Left ventricle myocardium inferior (tissue), 1 donor: ENCODE measurements around the gene TMEM175. TPM values are rescaled to one million over a fixed set of nuclear protein-coding genes. Genes with fewer than 3 reads are reported as not detected.
"Not testable (repeated sequence)": the region's sequence is repeated elsewhere in the genome, so short reads cannot be mapped to it uniquely, and the experiment has no call there.

Experiments used
- DNase-seq: peaks from one replicate; pipeline ENCODE4 v3.0.0-alpha.2; 2020
- H3K27ac ChIP-seq: fragments of 200-600 bp; replicated peaks from 2 replicates; pipeline ENCODE4 v1.8.0; 2021
- H3K27me3 ChIP-seq: fragments of 200-600 bp; 2 replicates; pipeline ENCODE4 v1.8.0; 2021; ENCODE audit warnings: low read depth
- H3K36me3 ChIP-seq: fragments of 200-600 bp; 2 replicates; pipeline ENCODE4 v1.8.0; 2021
- H3K4me1 ChIP-seq: fragments of 200-600 bp; 2 replicates; pipeline ENCODE4 v1.8.0; 2021
- H3K4me3 ChIP-seq: fragments of 200-600 bp; 2 replicates; pipeline ENCODE4 v1.8.0; 2021; ENCODE audit warnings: mild to moderate bottlenecking, moderate library complexity
- H3K9me3 ChIP-seq: fragments of 200-600 bp; replicated peaks from 2 replicates; pipeline ENCODE4 v1.8.0; 2021
- CTCF ChIP-seq: fragments of 200-600 bp; IDR thresholded peaks from 2 replicates; pipeline ENCODE4 v1.8.0; 2021; ENCODE audit warnings: antibody characterized with exemption, mild to moderate bottlenecking, borderline replicate concordance
- intact Hi-C: fragments of 100-400 bp; cut with micrococcal nuclease; formaldehyde crosslinking; loops from one replicate; pipeline ENCODE4 v1.11.0; 2022
- total RNA-seq: library from RNA; stranded (reverse); fragmentation: NEBNext Ultra II Directional; extraction: Animal tissue kit (Norgen Biotek cat#: 25700); gene quantifications from one replicate; pipeline ENCODE4 v1.2.1, GENCODE V29; 2021
- donor health status: DM: no; HTN: yes; CAD: no; lungs with severe emphysema.

TMEM175 gene
- total RNA-seq, 1 donor from 2014 or later, result 20.3 TPM

GRCh38 chr4:974668-975067 is 42.4 kb downstream of the TMEM175 start:
- DNase-seq, result no peak

GRCh38 chr4:976016-976415 is 43.8 kb downstream of the TMEM175 start:
- not testable (repeated sequence) for H3K36me3 ChIP-seq

More at GRCh38 chr4:974668-975067, 42.4 kb downstream of the TMEM175 start:
- no peak for TF ChIP-seq CTCF
- intact Hi-C loops, result no loop called here
- no peaks in the 10 kb centered on the region for H3K9me3 ChIP-seq
- no peak overlapping the region for H3K27ac ChIP-seq
- no peak overlapping the region for H3K4me3 ChIP-seq
- no peaks in the 10 kb centered on the region for H3K27me3 ChIP-seq
- peaks cover 29% of the 10 kb centered on the region for H3K4me1 ChIP-seq
- no peaks in the 10 kb centered on the region for H3K36me3 ChIP-seq

GRCh38 chr4:978957-979701 is 46.9 kb downstream of the TMEM175 start:
- H3K9me3 ChIP-seq, result no peaks in the 10 kb centered on the region

More at GRCh38 chr4:976016-976415, 43.8 kb downstream of the TMEM175 start:
- H3K27ac ChIP-seq, DNase-seq, H3K27me3 ChIP-seq, H3K4me3 ChIP-seq, H3K9me3 ChIP-seq, intact Hi-C loops: not testable (repeated sequence)
- H3K4me1 ChIP-seq, result peaks cover 27% of the 10 kb centered on the region

GRCh38 chr4:982291-982690 is 50.0 kb downstream of the TMEM175 start:
- Histone ChIP-seq H3K27ac (no peak overlapping the region), H3K36me3 (no peaks in the 10 kb centered on the region), H3K4me3 (no peak overlapping the region), H3K4me1 (peaks cover 26% of the 10 kb centered on the region), H3K27me3 (no peaks in the 10 kb centered on the region), H3K9me3 (no peaks in the 10 kb centered on the region)
- intact Hi-C loops, result no loop called here
- no peak for TF ChIP-seq CTCF
- no peak for DNase-seq

More at GRCh38 chr4:978957-979701, 46.9 kb downstream of the TMEM175 start:
- no peak overlapping the region for H3K4me3 ChIP-seq
- intact Hi-C loops, result no loop called here
- H3K4me1 ChIP-seq, result peaks cover under 1% of the 10 kb centered on the region
- H3K27ac ChIP-seq, result no peak overlapping the region
- DNase-seq, result no peak
- H3K27me3 ChIP-seq, result no peaks in the 10 kb centered on the region
- no peaks in the 10 kb centered on the region for H3K36me3 ChIP-seq
- no peak for TF ChIP-seq CTCF

GRCh38 chr4:982814-983213 is 50.6 kb downstream of the TMEM175 start:
- Histone ChIP-seq H3K27me3 (no peaks in the 10 kb centered on the region), H3K27ac (no peak overlapping the region), H3K4me1 (peaks cover 31% of the 10 kb centered on the region), H3K9me3 (no peaks in the 10 kb centered on the region), H3K4me3 (no peak overlapping the region), H3K36me3 (no peaks in the 10 kb centered on the region)
- intact Hi-C loops, result no loop called here
- no peak for DNase-seq
- TF ChIP-seq CTCF, result no peak

GRCh38 chr4:984336-985054 is 52.2 kb downstream of the TMEM175 start:
- H3K4me1 ChIP-seq, result peaks cover 36% of the 10 kb centered on the region
- no peak for DNase-seq
- TF ChIP-seq CTCF, result no peak
- H3K9me3 ChIP-seq, result no peaks in the 10 kb centered on the region
- no peak overlapping the region for H3K27ac ChIP-seq
- intact Hi-C loops, result no loop called here
- no peaks in the 10 kb centered on the region for H3K27me3 ChIP-seq
- no peaks in the 10 kb centered on the region for H3K36me3 ChIP-seq
- H3K4me3 ChIP-seq, result peak overlapping the region; percentile 49
